GM19463 (cell line): ENCODE measurements around the gene SESN3.
"Not testable (repeated sequence)": the region's sequence is repeated elsewhere in the genome, so short reads cannot be mapped to it uniquely, and the experiment has no call there.

Experiments used
- ATAC-seq: cut with Tn5 transposase; IDR thresholded peaks from one replicate; pipeline ENCODE4 v1.9.1; 2021; ENCODE audit warnings: mild to moderate bottlenecking, moderate library complexity; ENCODE audit not compliant: unreplicated experiment

The SESN3 gene

GRCh38 chr11:95227060-95227459, 3.9 kb downstream of the SESN3 start:
- ATAC-seq = not testable (repeated sequence)

GRCh38 chr11:95222817-95223216, 8.2 kb downstream of the SESN3 start:
- ATAC-seq = no peak

GRCh38 chr11:95219599-95219998, 11.4 kb downstream of the SESN3 start:
- ATAC-seq = no peak

GRCh38 chr11:95218149-95218548, 12.9 kb downstream of the SESN3 start:
- ATAC-seq = no peak

GRCh38 chr11:95212609-95213008, 18.4 kb downstream of the SESN3 start:
- ATAC-seq = no peak

GRCh38 chr11:95209535-95209934, 21.5 kb downstream of the SESN3 start:
- ATAC-seq = not testable (repeated sequence)

GRCh38 chr11:95200781-95201457, 30.1 kb downstream of the SESN3 start:
- no peak for ATAC-seq

- ATAC-seq = no peak
Measured at GRCh38 chr11:95195831-95196230, 35.2 kb downstream of the SESN3 start.

- ATAC-seq = no peak
Measured at GRCh38 chr11:95193541-95193940, 37.5 kb downstream of the SESN3 start.

- ATAC-seq = no peak
Measured at GRCh38 chr11:95192717-95193116, 38.3 kb downstream of the SESN3 start.

GRCh38 chr11:95187723-95188122, 43.3 kb downstream of the SESN3 start:
- ATAC-seq = no peak

GRCh38 chr11:95182397-95182796, 48.6 kb downstream of the SESN3 start:
- no peak for ATAC-seq

- ATAC-seq = no peak
Measured at GRCh38 chr11:95175818-95176380, 55.1 kb downstream of the SESN3 start.

GRCh38 chr11:95170294-95170693, 60.7 kb downstream of the SESN3 start:
- ATAC-seq = no peak

- no peak for ATAC-seq
Measured at GRCh38 chr11:95166781-95167180, 64.2 kb downstream of the SESN3 start.

- ATAC-seq = no peak
Measured at GRCh38 chr11:95165638-95166037, 65.4 kb downstream of the SESN3 start.

- ATAC-seq = no peak
Measured at GRCh38 chr11:95163106-95163505, 67.9 kb downstream of the SESN3 start.

- ATAC-seq = no peak
Measured at GRCh38 chr11:95161248-95161647, 69.8 kb downstream of the SESN3 start.

- no peak for ATAC-seq
Measured at GRCh38 chr11:95157824-95158223, 73.2 kb downstream of the SESN3 start.

GRCh38 chr11:95156916-95157541, 74.0 kb downstream of the SESN3 start:
- no peak for ATAC-seq

- ATAC-seq = no peak
Measured at GRCh38 chr11:95156133-95156721, 74.8 kb downstream of the SESN3 start.

- ATAC-seq = no peak
Measured at GRCh38 chr11:95155385-95155784, 75.6 kb downstream of the SESN3 start.
